ENCODE results near the gene TOM1. TPM values are rescaled to one million over a fixed set of nuclear protein-coding genes. Genes with fewer than 3 reads are reported as not detected.

TOM1 gene
- total RNA-seq, 1 donor from 2014 or later, result 54.6 TPM

GRCh38 chr22:35322126-35322525 lies 22.4 kb downstream of the TOM1 start:
- DNase-seq (ENCODE audit: extremely low read depth, low read depth, low spot score), result no peak

GRCh38 chr22:35322893-35323292 lies 23.2 kb downstream of the TOM1 start:
- DNase-seq (ENCODE audit: extremely low read depth, low read depth, low spot score), result no peak

- no peak for DNase-seq (ENCODE audit: extremely low read depth, low read depth, low spot score)
Observed at GRCh38 chr22:35323305-35323704, 23.6 kb downstream of the TOM1 start.

GRCh38 chr22:35324067-35324466 lies 24.4 kb downstream of the TOM1 start:
- DNase-seq (ENCODE audit: extremely low read depth, low read depth, low spot score), result no peak

GRCh38 chr22:35324762-35325161 lies 25.1 kb downstream of the TOM1 start:
- no peak for DNase-seq (ENCODE audit: extremely low read depth, low read depth, low spot score)

GRCh38 chr22:35325209-35325608 lies 25.5 kb downstream of the TOM1 start:
- DNase-seq (ENCODE audit: extremely low read depth, low read depth, low spot score), result no peak

- DNase-seq (ENCODE audit: extremely low read depth, low read depth, low spot score), result no peak
Observed at GRCh38 chr22:35326854-35327562, 27.3 kb downstream of the TOM1 start.

GRCh38 chr22:35327690-35328471 lies 28.2 kb downstream of the TOM1 start:
- DNase-seq (ENCODE audit: extremely low read depth, low read depth, low spot score), result no peak

- DNase-seq (ENCODE audit: extremely low read depth, low read depth, low spot score), result no peak
Observed at GRCh38 chr22:35328472-35328885, 28.8 kb downstream of the TOM1 start.

GRCh38 chr22:35329114-35329847 lies 29.6 kb downstream of the TOM1 start:
- DNase-seq (ENCODE audit: extremely low read depth, low read depth, low spot score), result no peak

GRCh38 chr22:35330258-35330861 lies 30.7 kb downstream of the TOM1 start:
- DNase-seq (ENCODE audit: extremely low read depth, low read depth, low spot score), result no peak

GRCh38 chr22:35332278-35332677 lies 32.6 kb downstream of the TOM1 start:
- DNase-seq (ENCODE audit: extremely low read depth, low read depth, low spot score), result no peak

GRCh38 chr22:35333220-35333619 lies 33.5 kb downstream of the TOM1 start:
- no peak for DNase-seq (ENCODE audit: extremely low read depth, low read depth, low spot score)

GRCh38 chr22:35334004-35334403 lies 34.3 kb downstream of the TOM1 start:
- DNase-seq (ENCODE audit: extremely low read depth, low read depth, low spot score), result no peak

- no peak for DNase-seq (ENCODE audit: extremely low read depth, low read depth, low spot score)
Observed at GRCh38 chr22:35335468-35335867, 35.8 kb downstream of the TOM1 start.

- DNase-seq (ENCODE audit: extremely low read depth, low read depth, low spot score), result no peak
Observed at GRCh38 chr22:35335936-35336781, 36.5 kb downstream of the TOM1 start.

- DNase-seq (ENCODE audit: extremely low read depth, low read depth, low spot score), result no peak
Observed at GRCh38 chr22:35337932-35338331, 38.2 kb downstream of the TOM1 start.

GRCh38 chr22:35341090-35341874 lies 41.6 kb downstream of the TOM1 start:
- no peak for DNase-seq (ENCODE audit: extremely low read depth, low read depth, low spot score)

- no peak for DNase-seq (ENCODE audit: extremely low read depth, low read depth, low spot score)
Observed at GRCh38 chr22:35342390-35342789, 42.7 kb downstream of the TOM1 start.

Measured in glomerular endothelial cell (primary cell).